ENCODE measurements around the gene GALNT18.

DNA sequence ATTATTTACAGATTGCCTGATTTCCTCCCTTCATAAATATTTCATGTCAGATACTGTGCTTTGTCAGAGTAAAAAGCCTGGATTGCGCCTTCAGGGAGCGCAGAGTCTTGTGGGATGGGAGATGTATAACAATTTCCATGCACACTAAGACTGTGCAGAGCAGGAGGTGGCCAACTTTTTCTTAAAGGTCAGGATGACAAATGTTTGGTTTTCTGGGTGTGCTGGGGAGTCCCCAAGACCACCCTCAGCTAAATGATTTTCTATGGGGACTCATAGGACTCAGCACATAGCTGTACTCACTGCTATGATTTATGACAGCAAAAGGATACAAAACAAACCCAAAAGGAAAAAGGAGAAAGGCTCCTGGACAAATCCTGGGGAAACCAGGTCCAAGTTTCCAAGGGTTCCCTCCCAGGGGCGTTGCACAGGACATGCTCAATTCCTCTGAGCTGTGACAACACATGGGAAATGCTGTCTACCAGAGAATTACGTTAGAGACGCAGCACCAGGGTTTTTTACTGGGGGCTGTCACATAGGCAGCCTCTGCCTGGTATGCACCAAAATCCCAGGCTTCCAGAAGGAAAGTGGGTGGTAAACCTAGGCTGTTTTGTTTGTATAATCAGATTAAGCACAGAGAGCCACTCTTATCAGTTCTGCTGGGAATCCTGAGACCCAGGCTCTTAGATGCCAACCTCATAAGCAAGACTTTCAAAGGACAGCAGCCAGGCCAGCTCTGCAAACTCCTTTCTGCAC, 327.8 kb downstream of the GALNT18 start:
- no peak for TF ChIP-seq CTCF (conservative IDR thresholded peaks at IDR 0.05; ENCODE audit: low read length)
- TF ChIP-seq EZH2phosphoT487 (IDR thresholded peaks at IDR 0.05; ENCODE audit: borderline replicate concordance, low read depth, low read length) = no peak

Measured in OCI-LY7 (cell line).